K562 (cell line): ENCODE data around the gene NOP10. TPM values are rescaled to one million over a fixed set of nuclear protein-coding genes. Genes with fewer than 3 reads are reported as not detected.

Source experiments
- ASH1L ChIP-seq: fragments of 450-650 bp; IDR thresholded peaks from 2 replicates; pipeline ENCODE4 v1.6.1; 2018; ENCODE audit warnings: borderline replicate concordance, mild to moderate bottlenecking, low read depth; ENCODE audit not compliant: partially characterized antibody
- CEBPG ChIP-seq, 3 experiments: fragments of 200-800 bp in 1 of 3; sonication (Bioruptor generic) in 1 of 3; sonication (generic) in 1 of 3; formaldehyde crosslinking in 1 of 3; IDR thresholded peaks in 2 of 3; conservative IDR thresholded peaks in 1 of 3; 2 replicates each; pipeline versions ENCODE4 v1.6.1 to v1.8.0; 2016 to 2022; ENCODE audit warnings: missing compliant biosample characterization in 2 of 3, missing genetic modification characterization in 2 of 3, mild to moderate bottlenecking in 1 of 3, missing genetic modification reagents in 1 of 3
- E2F6 ChIP-seq, 2 experiments: IDR thresholded peaks; 2 replicates each; pipeline ENCODE4 v1.6.1; 2011; ENCODE audit warnings: borderline replicate concordance in 1 of 2, control low read depth in 1 of 2, low read depth in 1 of 2, low read length in 1 of 2, mild to moderate bottlenecking in 1 of 2, mixed read lengths in 1 of 2, moderate library complexity in 1 of 2; ENCODE audit not compliant: insufficient read depth in 1 of 2, insufficient read length in 1 of 2, poor library complexity in 1 of 2, severe bottlenecking in 1 of 2; ENCODE audit errors: extremely low read depth in 1 of 2
- FIP1L1 ChIP-seq: fragments of 200-400 bp; formaldehyde crosslinking; IDR thresholded peaks from 2 replicates; pipeline ENCODE4 v1.6.1; 2018; ENCODE audit warnings: mild to moderate bottlenecking, low read depth, low read length; ENCODE audit not compliant: poor library complexity, severe bottlenecking
- FOSL1 ChIP-seq: fragments of 200-800 bp; sonication (Bioruptor generic); conservative IDR thresholded peaks from 2 replicates; pipeline ENCODE4 v1.6.1; 2016; ENCODE audit warnings: missing genetic modification characterization, missing compliant biosample characterization
- FOXA3 ChIP-seq, 2 experiments: fragments of 450-650 bp in 1 of 2; sonication (generic) in 1 of 2; formaldehyde crosslinking; IDR thresholded peaks in 1 of 2; conservative IDR thresholded peaks in 1 of 2; 2 replicates each; pipeline versions ENCODE4 v1.4.0 to v1.8.0; 2020 to 2022; ENCODE audit warnings: mild to moderate bottlenecking in 2 of 2, missing genetic modification reagents in 1 of 2
- HDAC8 ChIP-seq: fragments of 450-650 bp; IDR thresholded peaks from 2 replicates; pipeline ENCODE4 v1.6.1; 2016; ENCODE audit warnings: mild to moderate bottlenecking, missing genetic modification characterization, moderate library complexity, missing compliant biosample characterization
- HSF4 ChIP-seq: fragments of 250-450 bp; sonication (Bioruptor Pico); IDR thresholded peaks from 2 replicates; pipeline ENCODE4 v2.1.2; 2022; ENCODE audit warnings: mild to moderate bottlenecking, moderate library complexity, borderline replicate concordance
- LARP7 ChIP-seq: fragments of 450-650 bp; IDR thresholded peaks from 2 replicates; pipeline ENCODE4 v1.6.1; 2016
- MYC ChIP-seq, 2 experiments: fragments of 250-450 bp in 1 of 2; sonication (Bioruptor Pico) in 1 of 2; IDR thresholded peaks; 2 replicates each; pipeline versions ENCODE4 v1.5.1 to v1.6.1; 2012 to 2021; ENCODE audit warnings: low read depth in 2 of 2, borderline replicate concordance in 1 of 2, improper control_type of control experiment in 1 of 2, low read length in 1 of 2, mild to moderate bottlenecking in 1 of 2, moderate library complexity in 1 of 2
- POU5F1 ChIP-seq: fragments of 150-350 bp; IDR thresholded peaks from 2 replicates; pipeline ENCODE4 v1.6.1; 2014; ENCODE audit warnings: borderline replicate concordance, low read length, low read depth, mild to moderate bottlenecking; ENCODE audit not compliant: partially characterized antibody
- RBM25 ChIP-seq: fragments of 200-400 bp; formaldehyde crosslinking; IDR thresholded peaks from 2 replicates; pipeline ENCODE4 v1.6.1; 2018; ENCODE audit warnings: low read length, low read depth, moderate library complexity; ENCODE audit not compliant: severe bottlenecking
- RFX5 ChIP-seq: IDR thresholded peaks from 2 replicates; pipeline ENCODE4 v1.6.1; 2011; ENCODE audit warnings: low read depth, mild to moderate bottlenecking, improper control_type of control experiment, low read length
- SETDB1 ChIP-seq: IDR thresholded peaks from one replicate; pipeline ENCODE4 v1.6.1; 2012; ENCODE audit warnings: low read length, control low read depth, inconsistent platforms
- SMC3 ChIP-seq: conservative IDR thresholded peaks from 2 replicates; pipeline ENCODE4 v1.6.1; 2011; ENCODE audit warnings: low read depth, low read length, improper control_type of control experiment; ENCODE audit not compliant: insufficient read depth
- ZEB2 ChIP-seq: fragments of 450-650 bp; IDR thresholded peaks from 2 replicates; pipeline ENCODE4 v1.6.1; 2016
- ZNF174 ChIP-seq: fragments of 250-450 bp; sonication (Bioruptor Pico); IDR thresholded peaks from 2 replicates; pipeline ENCODE4 v1.4.0; 2020; ENCODE audit warnings: mild to moderate bottlenecking
- ZNF212 ChIP-seq: fragments of 450-650 bp; formaldehyde crosslinking; IDR thresholded peaks from 2 replicates; pipeline ENCODE4 v1.4.0; 2020; ENCODE audit warnings: mild to moderate bottlenecking
- ZNF24 ChIP-seq: fragments of 450-650 bp; IDR thresholded peaks from 2 replicates; pipeline ENCODE4 v1.6.1; 2016
- ZNF408 ChIP-seq: fragments of 250-450 bp; sonication (Bioruptor Pico); IDR thresholded peaks from 2 replicates; pipeline ENCODE4 v1.4.0; 2020; ENCODE audit warnings: low read depth, mild to moderate bottlenecking, moderate library complexity
- ZNF41 ChIP-seq: fragments of 250-450 bp; sonication (Bioruptor Pico); conservative IDR thresholded peaks from 2 replicates; pipeline ENCODE4 v1.4.0; 2020; ENCODE audit warnings: mild to moderate bottlenecking
- ZSCAN32 ChIP-seq: fragments of 450-650 bp; formaldehyde crosslinking; IDR thresholded peaks from 2 replicates; pipeline ENCODE4 v1.4.0; 2020; ENCODE audit warnings: mild to moderate bottlenecking, moderate library complexity
- polyA plus RNA-seq, 8 experiments: library from polyadenylated mRNA; depleted of rRNA in 4 of 8; stranded (reverse) in 5 of 8; unstranded in 3 of 8; fragments of >200 nt; fragmentation: Nextera tagmentation in 2 of 8; fragmentation: Illumina TruSeq in 1 of 8; extraction: Ambion mirVana in 2 of 8; extraction: Trizol in 1 of 8; gene quantifications; 2 replicates each; pipeline versions ENCODE4 v1.2.1 to v1.2.3, GENCODE V29; 2011 to 2014; ENCODE audit warnings: inconsistent platforms in 1 of 8, missing spikeins in 1 of 8
- total RNA-seq, 7 experiments: library from RNA; depleted of rRNA in 6 of 7; stranded (reverse); fragments of >200 nt in 6 of 7; fragmentation: Illumina TruSeq in 2 of 7; extraction: Trizol in 2 of 7; gene quantifications; 2 replicates each; pipeline versions ENCODE4 v1.2.1 to v1.2.3, GENCODE V29; 2011 to 2021; ENCODE audit warnings: low replicate concordance in 1 of 7
- TF ChIP-seq, protein P1 (sequence below): fragments of 450-650 bp; IDR thresholded peaks from 2 replicates; pipeline ENCODE4 v1.6.1; 2016; ENCODE audit warnings: missing biosample characterization, missing genetic modification characterization
- TF ChIP-seq, protein P2 (sequence below): fragments of 450-650 bp; IDR thresholded peaks from 2 replicates; pipeline ENCODE4 v1.6.1; 2017; ENCODE audit warnings: antibody characterized with exemption

Gene NOP10
- total and polyA plus RNA-seq, 9 of the 15 experiments (the other 6 are each of a cell fraction or from before 2014, with no cell fraction given), result 250 to 1,663 (median 449) TPM

GRCh38 chr15:34336231-34336990, 6.5 kb downstream of the NOP10 start (continued):
- TF ChIP-seq HSF4 (CRISPR knock-in tag), result no peak
- no peak for TF ChIP-seq ZSCAN32 (CRISPR knock-in tag)
- TF ChIP-seq ZNF174 (CRISPR knock-in tag), result no peak
- TF ChIP-seq RFX5, result no peak
- no peak for TF ChIP-seq FIP1L1
- TF ChIP-seq FOXA3 (CRISPR knock-in tag; conservative IDR thresholded peaks at IDR 0.05 in 1 of 2, IDR thresholded peaks at IDR 0.05 in 1 of 2), result no peak
- TF ChIP-seq, protein P1, sequence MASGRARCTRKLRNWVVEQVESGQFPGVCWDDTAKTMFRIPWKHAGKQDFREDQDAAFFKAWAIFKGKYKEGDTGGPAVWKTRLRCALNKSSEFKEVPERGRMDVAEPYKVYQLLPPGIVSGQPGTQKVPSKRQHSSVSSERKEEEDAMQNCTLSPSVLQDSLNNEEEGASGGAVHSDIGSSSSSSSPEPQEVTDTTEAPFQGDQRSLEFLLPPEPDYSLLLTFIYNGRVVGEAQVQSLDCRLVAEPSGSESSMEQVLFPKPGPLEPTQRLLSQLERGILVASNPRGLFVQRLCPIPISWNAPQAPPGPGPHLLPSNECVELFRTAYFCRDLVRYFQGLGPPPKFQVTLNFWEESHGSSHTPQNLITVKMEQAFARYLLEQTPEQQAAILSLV, result peak; percentile 59
- TF ChIP-seq HDAC8 (tag), result no peak
- TF ChIP-seq FOSL1 (tag), result no peak; the same call in 1 of the 2 replicates
- 0 out of 2 replicates have a peak, but pooled peaks have one; percentile 43 for TF ChIP-seq ZNF41
- TF ChIP-seq E2F6 (IDR thresholded peaks at IDR 0.05; ENCODE audit: borderline replicate concordance in 1 of 2, extremely low read depth in 1 of 2, insufficient read depth in 1 of 2, insufficient read length in 1 of 2, low read depth in 1 of 2, low read length in 1 of 2, poor library complexity in 1 of 2, severe bottlenecking in 1 of 2), result no peak
- no peak for TF ChIP-seq POU5F1
- TF ChIP-seq CEBPG (CRISPR knock-in tag; IDR thresholded peaks at IDR 0.05), result no peak
- TF ChIP-seq CEBPG (tag; conservative IDR thresholded peaks at IDR 0.05 in 1 of 2, IDR thresholded peaks at IDR 0.05 in 1 of 2), result no peak
- no peak for TF ChIP-seq ZEB2
- TF ChIP-seq RBM25, result no peak
- no peak for TF ChIP-seq SMC3
- no peak for TF ChIP-seq MYC (IDR thresholded peaks at IDR 0.05; ENCODE audit: low read depth, low read length)
- TF ChIP-seq MYC (CRISPR knock-in tag; IDR thresholded peaks at IDR 0.05; ENCODE audit: borderline replicate concordance, low read depth), result 0 out of 2 replicates have a peak, but pooled peaks have one; percentile 50
- TF ChIP-seq ASH1L, result no peak
- no peak for TF ChIP-seq LARP7
- TF ChIP-seq SETDB1, result no peak
- TF ChIP-seq, protein P2, sequence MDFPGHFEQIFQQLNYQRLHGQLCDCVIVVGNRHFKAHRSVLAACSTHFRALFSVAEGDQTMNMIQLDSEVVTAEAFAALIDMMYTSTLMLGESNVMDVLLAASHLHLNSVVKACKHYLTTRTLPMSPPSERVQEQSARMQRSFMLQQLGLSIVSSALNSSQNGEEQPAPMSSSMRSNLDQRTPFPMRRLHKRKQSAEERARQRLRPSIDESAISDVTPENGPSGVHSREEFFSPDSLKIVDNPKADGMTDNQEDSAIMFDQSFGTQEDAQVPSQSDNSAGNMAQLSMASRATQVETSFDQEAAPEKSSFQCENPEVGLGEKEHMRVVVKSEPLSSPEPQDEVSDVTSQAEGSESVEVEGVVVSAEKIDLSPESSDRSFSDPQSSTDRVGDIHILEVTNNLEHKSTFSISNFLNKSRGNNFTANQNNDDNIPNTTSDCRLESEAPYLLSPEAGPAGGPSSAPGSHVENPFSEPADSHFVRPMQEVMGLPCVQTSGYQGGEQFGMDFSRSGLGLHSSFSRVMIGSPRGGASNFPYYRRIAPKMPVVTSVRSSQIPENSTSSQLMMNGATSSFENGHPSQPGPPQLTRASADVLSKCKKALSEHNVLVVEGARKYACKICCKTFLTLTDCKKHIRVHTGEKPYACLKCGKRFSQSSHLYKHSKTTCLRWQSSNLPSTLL, result no peak
- TF ChIP-seq ZNF212 (CRISPR knock-in tag), result no peak
- no peak for TF ChIP-seq ZNF408 (CRISPR knock-in tag)
- TF ChIP-seq ZNF24, result no peak
